Measurements from ENCODE around the gene BCAR3.

The BCAR3 gene

DNA sequence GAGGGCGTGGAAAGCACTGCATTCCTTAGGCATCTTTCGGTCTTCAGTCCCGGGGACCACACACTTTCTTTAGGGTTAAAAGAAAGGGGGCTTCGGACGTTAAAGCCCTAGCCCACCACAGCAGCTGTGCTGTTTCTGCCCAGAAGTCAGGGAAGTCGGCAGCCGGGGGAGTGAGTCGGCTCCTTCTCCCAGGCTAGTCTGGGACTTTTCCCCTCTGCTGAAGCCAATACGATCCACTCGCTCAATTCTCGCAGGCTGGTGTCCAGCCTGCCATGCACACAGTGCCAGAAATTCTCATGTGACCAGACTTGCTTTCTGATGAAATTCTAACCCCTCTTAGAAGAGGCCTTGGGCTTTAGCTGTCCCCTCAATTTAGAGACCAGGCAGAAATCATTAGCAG is 67.7 kb downstream of the BCAR3 start:
- DNase-seq (ENCODE audit: extremely low read depth, low read depth) = no peak
- TF ChIP-seq, protein P1, sequence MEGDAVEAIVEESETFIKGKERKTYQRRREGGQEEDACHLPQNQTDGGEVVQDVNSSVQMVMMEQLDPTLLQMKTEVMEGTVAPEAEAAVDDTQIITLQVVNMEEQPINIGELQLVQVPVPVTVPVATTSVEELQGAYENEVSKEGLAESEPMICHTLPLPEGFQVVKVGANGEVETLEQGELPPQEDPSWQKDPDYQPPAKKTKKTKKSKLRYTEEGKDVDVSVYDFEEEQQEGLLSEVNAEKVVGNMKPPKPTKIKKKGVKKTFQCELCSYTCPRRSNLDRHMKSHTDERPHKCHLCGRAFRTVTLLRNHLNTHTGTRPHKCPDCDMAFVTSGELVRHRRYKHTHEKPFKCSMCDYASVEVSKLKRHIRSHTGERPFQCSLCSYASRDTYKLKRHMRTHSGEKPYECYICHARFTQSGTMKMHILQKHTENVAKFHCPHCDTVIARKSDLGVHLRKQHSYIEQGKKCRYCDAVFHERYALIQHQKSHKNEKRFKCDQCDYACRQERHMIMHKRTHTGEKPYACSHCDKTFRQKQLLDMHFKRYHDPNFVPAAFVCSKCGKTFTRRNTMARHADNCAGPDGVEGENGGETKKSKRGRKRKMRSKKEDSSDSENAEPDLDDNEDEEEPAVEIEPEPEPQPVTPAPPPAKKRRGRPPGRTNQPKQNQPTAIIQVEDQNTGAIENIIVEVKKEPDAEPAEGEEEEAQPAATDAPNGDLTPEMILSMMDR (IDR thresholded peaks at IDR 0.05; ENCODE audit: low read depth, low read length) = no peak

DNA sequence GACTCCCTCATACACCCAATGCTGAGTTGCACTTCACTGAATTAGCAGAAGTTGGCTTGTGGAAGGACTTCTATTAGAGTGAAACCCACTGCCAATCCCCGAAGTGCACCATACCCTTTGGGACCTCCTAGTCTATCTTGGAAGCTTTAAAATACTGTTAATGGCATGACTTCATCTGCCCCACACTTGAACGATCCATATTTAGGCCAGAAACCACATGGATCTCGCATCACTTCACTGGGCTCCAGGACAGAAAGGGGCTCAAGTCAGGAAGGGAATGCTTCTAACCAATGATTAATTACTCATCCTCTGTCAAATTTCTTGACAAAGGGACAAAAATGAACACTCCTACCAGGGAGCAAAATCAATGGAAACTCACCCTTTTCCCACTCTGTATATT is 69.1 kb downstream of the BCAR3 start:
- TF ChIP-seq, protein P1 (IDR thresholded peaks at IDR 0.05; ENCODE audit: low read depth, low read length) = no peak
- no peak for DNase-seq (ENCODE audit: extremely low read depth, low read depth)

DNA sequence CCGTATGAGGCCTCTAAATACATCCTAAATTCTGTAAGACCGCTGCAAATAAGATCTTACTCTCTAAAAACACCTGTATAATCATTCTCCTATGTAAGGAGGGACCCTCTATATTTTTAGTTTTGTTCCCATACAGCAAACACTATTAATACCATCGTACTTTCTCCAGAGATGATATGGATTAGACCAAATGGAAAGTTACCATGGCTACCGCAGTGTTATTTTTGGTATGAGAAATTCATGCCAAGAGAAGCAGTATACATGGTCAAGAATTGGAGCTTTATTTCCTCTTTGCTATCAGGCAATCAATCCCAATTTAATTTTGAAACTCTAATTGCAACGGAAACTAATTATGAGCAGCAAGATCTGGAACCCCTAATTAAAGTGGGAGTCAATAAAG is 70.0 kb downstream of the BCAR3 start:
- TF ChIP-seq, protein P1 (IDR thresholded peaks at IDR 0.05; ENCODE audit: low read depth, low read length) = no peak
- no peak for DNase-seq (ENCODE audit: extremely low read depth, low read depth)

DNA sequence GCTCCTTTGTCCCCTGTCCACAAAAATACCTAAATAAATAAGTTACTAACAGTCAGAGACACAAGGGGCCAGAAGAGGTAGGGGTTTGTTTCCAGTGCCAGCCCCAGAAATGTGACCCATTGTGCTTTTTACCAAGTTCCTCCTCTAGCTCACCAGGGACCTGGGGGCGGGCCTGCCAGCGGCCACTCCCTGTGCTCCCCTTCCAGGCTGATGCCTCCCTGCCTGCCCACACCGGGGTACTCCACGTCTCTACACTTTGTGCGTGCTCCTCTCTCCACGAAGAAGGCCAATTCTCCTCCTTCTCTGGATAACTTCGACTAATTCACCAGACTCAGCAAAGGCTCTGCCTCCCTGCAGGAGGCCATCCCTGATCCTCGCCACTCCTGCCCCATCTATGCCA is 72.1 kb downstream of the BCAR3 start:
- TF ChIP-seq, protein P1 (IDR thresholded peaks at IDR 0.05; ENCODE audit: low read depth, low read length) = no peak
- DNase-seq (ENCODE audit: extremely low read depth, low read depth) = no peak

DNA sequence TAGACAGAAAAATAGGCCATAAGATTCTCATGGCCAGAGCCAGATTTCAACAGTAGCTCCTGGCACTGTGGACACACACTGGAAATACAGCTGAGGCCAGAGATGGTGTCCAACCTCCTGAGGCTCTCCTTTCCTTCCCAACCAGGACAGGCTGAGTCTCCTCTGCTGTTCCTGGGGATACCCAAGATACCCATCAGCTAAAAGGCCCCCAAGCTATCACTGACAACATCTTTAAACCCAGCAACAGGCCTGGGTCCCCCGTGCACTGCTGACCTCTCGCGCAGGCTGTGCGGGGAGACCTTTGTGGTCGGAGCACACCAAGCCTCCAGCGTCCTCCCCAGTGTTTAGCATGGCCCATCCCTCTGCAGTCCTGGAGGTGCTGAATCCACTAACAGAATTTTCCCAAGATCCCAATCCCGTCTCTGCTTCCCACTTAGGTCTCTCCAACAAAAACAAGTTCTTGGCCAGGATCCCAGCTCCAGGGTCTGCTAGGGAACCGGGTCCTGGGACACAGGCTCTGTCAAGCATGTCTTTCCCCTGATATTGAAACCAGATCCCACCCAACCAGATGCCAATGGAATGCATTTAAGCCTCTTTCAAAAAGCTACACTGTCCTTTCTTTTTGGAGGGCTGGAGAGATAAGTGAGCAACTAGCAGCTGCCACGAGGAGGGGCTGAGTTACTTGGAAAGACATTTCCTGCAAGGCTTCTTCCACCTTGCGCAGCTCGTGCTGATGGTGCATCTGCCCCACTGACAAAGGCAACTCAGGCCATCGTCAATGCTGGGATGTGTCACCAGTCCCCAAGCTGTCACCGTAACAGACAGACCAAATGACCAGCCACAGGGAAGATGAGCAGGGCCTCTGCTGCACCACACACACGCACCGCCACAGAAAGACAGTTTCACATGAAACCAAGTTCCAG is 73.2 kb downstream of the BCAR3 start:
- DNase-seq (ENCODE audit: extremely low read depth, low read depth) = no peak
- TF ChIP-seq, protein P1 (IDR thresholded peaks at IDR 0.05; ENCODE audit: low read depth, low read length) = no peak; the same call in 1 of the 2 replicates

DNA sequence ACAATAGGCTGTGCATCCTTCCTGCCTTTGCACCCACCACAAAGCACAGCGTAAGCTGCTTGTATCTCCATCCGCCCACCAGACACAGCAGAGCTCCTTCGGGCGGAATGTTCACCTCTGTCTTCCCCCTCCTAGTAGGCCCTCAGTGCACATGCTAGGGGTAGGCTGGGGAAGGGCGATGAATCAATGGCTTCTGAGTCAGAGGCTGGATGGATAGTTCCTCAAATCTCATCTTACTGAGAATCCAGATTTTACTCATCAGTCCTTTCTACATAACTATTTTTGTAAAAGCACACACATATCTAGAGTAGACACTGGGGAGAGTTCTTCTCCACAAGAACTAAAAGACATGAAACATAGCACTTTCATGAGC is 73.8 kb downstream of the BCAR3 start:
- no peak for DNase-seq (ENCODE audit: extremely low read depth, low read depth)
- TF ChIP-seq, protein P1 (IDR thresholded peaks at IDR 0.05; ENCODE audit: low read depth, low read length) = no peak

DNA sequence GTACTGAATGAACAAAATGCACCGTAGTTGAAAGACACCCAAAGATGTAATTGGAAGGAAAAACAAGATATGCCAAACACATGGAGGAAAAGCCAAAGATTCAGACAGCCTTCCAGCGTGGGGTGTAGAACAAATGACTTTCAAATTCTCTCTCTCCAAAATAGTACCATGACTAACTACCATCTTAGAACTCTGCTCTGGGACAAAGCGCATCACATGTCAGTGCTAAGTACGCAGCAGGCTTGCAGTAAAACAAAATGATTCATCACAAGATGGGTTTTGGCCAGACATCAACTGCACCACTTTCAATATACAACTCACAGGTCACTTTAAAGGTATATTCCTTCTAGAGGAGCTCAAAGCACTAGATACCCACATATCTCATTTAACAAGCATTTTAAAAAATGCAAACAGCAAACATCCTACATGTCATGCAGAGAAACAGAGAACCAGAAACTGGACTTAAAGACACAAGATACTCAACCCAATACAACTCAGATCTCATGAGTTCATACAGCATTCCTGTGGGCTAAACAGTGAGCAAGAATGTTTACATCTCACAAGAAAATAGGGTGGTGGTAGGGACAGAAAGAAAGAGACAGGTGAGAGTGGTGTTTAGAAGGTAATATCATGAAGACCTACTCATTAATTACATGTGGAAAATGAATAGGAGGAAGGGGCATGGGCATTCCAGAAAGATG is 75.7 kb downstream of the BCAR3 start:
- TF ChIP-seq, protein P1 (IDR thresholded peaks at IDR 0.05; ENCODE audit: low read depth, low read length) = no peak
- peak; percentile 67 for DNase-seq (ENCODE audit: extremely low read depth, low read depth)

Data from AG09319 (cell line).